Measurements from ENCODE around the gene RAB8A. TPM values are rescaled to one million over a fixed set of nuclear protein-coding genes. Genes with fewer than 3 reads are reported as not detected.

Gene RAB8A
- total and polyA plus RNA-seq, 9 of the 15 experiments (the other 6 are each of a cell fraction or from before 2014, with no cell fraction given), result 11.2 to 102 (median 53.2) TPM

DNA sequence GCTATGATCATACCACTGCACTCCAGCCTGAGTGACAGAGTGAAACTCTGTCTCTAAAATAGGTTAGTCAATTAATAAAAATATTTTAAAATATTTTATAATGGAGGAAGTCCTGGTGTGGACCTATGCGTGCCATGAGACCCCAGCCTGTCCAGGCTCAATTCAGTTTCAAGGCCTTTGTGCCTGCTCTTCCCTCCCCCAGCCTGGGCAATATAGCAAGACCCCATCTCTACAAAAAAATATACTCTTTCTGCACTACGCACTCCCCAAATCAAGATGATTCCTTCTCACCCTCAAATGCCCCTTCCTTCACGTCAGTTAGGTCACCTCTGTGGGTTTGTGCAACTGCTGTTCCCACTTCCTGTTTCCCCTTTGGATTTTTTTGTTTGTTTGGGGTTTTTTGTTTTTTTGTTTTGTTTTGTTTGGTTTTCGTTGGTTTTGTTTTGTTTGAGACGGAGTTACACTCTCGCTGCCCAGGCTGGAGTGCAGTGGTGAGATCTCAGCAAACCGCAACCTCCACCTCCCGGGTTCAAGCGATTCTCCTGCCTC is 30.4 kb downstream of the RAB8A start:
- BruUV-seq (replicated peaks), result no TSS peak
- Histone ChIP-seq H3K4me3 (no peak overlapping the region), H4K20me1 (replicated peaks; ENCODE audit: control insufficient read depth, insufficient read depth, low read length) (no peaks in the 10 kb centered on the region), H3K27me3 (ENCODE audit: control insufficient read depth in 2 of 2, insufficient read depth in 2 of 2, low read length in 2 of 2) (no peaks in the 10 kb centered on the region; a peak in 1 of 5 replicates), H3K27ac (ENCODE audit: extremely low read depth, low read depth, low read length) (no peak overlapping the region), H3K36me3 (ENCODE audit: control insufficient read depth, insufficient read depth, low read length) (no peaks in the 10 kb centered on the region), H3K9me3 (replicated peaks; ENCODE audit: control insufficient read depth, insufficient read depth, low read depth, low read length) (no peaks in the 10 kb centered on the region), H2AFZ (ENCODE audit: low read depth, low read length) (no peak overlapping the region), H3K9ac (ENCODE audit: insufficient read depth in 1 of 2, low read depth in 2 of 2, low read length in 2 of 2) (no peak overlapping the region), H3K4me2 (ENCODE audit: insufficient read depth, low read length) (no peak overlapping the region), H3K9me1 (ENCODE audit: control insufficient read depth, insufficient read depth, low read length) (no peaks in the 10 kb centered on the region), H3K4me1 (replicated peaks in 1 of 2; ENCODE audit: control insufficient read depth in 2 of 2, insufficient read depth in 2 of 2, low read length in 2 of 2) (peaks cover 0 to 15% of the 10 kb centered on the region in 2 experiments; a peak in 2 of 5 replicates), H3K79me2 (ENCODE audit: control insufficient read depth, insufficient read depth, low read length) (no peaks in the 10 kb centered on the region)
- intact Hi-C loops (cut with micrococcal nuclease) (no loop called here), in situ Hi-C loops (cut with MboI) (no loop called here)
- ATAC-seq (no peak), DNase-seq (ENCODE audit: extremely low read depth in 1 of 4, low spot score in 3 of 4) (no peak), FAIRE-seq (no peak)
- TF ChIP-seq, protein P1, sequence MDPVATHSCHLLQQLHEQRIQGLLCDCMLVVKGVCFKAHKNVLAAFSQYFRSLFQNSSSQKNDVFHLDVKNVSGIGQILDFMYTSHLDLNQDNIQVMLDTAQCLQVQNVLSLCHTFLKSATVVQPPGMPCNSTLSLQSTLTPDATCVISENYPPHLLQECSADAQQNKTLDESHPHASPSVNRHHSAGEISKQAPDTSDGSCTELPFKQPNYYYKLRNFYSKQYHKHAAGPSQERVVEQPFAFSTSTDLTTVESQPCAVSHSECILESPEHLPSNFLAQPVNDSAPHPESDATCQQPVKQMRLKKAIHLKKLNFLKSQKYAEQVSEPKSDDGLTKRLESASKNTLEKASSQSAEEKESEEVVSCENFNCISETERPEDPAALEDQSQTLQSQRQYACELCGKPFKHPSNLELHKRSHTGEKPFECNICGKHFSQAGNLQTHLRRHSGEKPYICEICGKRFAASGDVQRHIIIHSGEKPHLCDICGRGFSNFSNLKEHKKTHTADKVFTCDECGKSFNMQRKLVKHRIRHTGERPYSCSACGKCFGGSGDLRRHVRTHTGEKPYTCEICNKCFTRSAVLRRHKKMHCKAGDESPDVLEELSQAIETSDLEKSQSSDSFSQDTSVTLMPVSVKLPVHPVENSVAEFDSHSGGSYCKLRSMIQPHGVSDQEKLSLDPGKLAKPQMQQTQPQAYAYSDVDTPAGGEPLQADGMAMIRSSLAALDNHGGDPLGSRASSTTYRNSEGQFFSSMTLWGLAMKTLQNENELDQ (CRISPR knock-in tag; IDR thresholded peaks at IDR 0.05; ENCODE audit: borderline replicate concordance), result no peak
- TF ChIP-seq, protein P2, sequence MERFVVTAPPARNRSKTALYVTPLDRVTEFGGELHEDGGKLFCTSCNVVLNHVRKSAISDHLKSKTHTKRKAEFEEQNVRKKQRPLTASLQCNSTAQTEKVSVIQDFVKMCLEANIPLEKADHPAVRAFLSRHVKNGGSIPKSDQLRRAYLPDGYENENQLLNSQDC (CRISPR knock-in tag; IDR thresholded peaks at IDR 0.05), result no peak
- peak; percentile 88 for TF ChIP-seq RBM25 (IDR thresholded peaks at IDR 0.05; ENCODE audit: low read depth, low read length, severe bottlenecking)
- peak; percentile 86 for TF ChIP-seq SPI1 (IDR thresholded peaks at IDR 0.05; ENCODE audit: borderline replicate concordance, low read depth, low read length)
- no peak for TF ChIP-seq ZC3H4 (CRISPR knock-in tag; IDR thresholded peaks at IDR 0.05; ENCODE audit: borderline replicate concordance)
- no peak for TF ChIP-seq NCOA1 (IDR thresholded peaks at IDR 0.05; ENCODE audit: low read depth)
- peak; percentile 66 for TF ChIP-seq BCOR (IDR thresholded peaks at IDR 0.05)
- peak; percentile 96 for TF ChIP-seq ZNF121 (CRISPR knock-in tag; conservative IDR thresholded peaks at IDR 0.05)
- TF ChIP-seq TRIM24 (IDR thresholded peaks at IDR 0.05), result peak in 1 of 2 experiments; percentile 32; a peak in 1 of 4 replicates
- TF ChIP-seq, protein P3, sequence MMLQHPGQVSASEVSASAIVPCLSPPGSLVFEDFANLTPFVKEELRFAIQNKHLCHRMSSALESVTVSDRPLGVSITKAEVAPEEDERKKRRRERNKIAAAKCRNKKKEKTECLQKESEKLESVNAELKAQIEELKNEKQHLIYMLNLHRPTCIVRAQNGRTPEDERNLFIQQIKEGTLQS (IDR thresholded peaks at IDR 0.05), result no peak
- TF ChIP-seq, protein P3 (CRISPR knock-in tag; conservative IDR thresholded peaks at IDR 0.05), result no peak
- no peak for TF ChIP-seq ZNF143 (CRISPR knock-in tag; IDR thresholded peaks at IDR 0.05)
- TF ChIP-seq BRD9 (IDR thresholded peaks at IDR 0.05; ENCODE audit: low read depth, partially characterized antibody), result no peak
- no peak for TF ChIP-seq ZFP1 (CRISPR knock-in tag; IDR thresholded peaks at IDR 0.05)
- no peak for TF ChIP-seq ZNF134 (CRISPR knock-in tag; conservative IDR thresholded peaks at IDR 0.05)
- POLR2A ChIA-PET, result interaction anchor here (0.7 to 1.2 kb wide), 2 partner anchors 13 to 1030 kb away, joined by 4 to 5 read pairs; no protein-coding TSS in a partner anchor
- CTCF ChIA-PET (ENCODE audit: low intra/inter-chr PET ratio), result no interaction called here
- WGBS (ENCODE audit: insufficient coverage, low coverage, missing lambda C conversion rate), result 60% methylated on average over 8 of the region's 9 CpGs
